ENCODE data around the gene CLDN1.

Gene CLDN1

GRCh38 chr3:190321789-190322603, at the start of gene CLDN1:
Gene CLDN1, minus strand, starts transcription at chr3:190322446. Its CDS starts 240 bp downstream, at chr3:190322206.
- peak; percentile 94 for DNase-seq (ENCODE audit: low spot score)

- DNase-seq (ENCODE audit: low spot score), result no peak
Measured at GRCh38 chr3:190371152-190371551, 48.9 kb upstream of the CLDN1 start.

- DNase-seq (ENCODE audit: low spot score), result no peak
Measured at GRCh38 chr3:190370369-190370768, 48.1 kb upstream of the CLDN1 start.

GRCh38 chr3:190369668-190370295, 47.5 kb upstream of the CLDN1 start:
- DNase-seq (ENCODE audit: low spot score), result no peak

- DNase-seq (ENCODE audit: low spot score), result no peak
Measured at GRCh38 chr3:190368881-190369280, 46.6 kb upstream of the CLDN1 start.

- no peak for DNase-seq (ENCODE audit: low spot score)
Measured at GRCh38 chr3:190366133-190366532, 43.9 kb upstream of the CLDN1 start.

- DNase-seq (ENCODE audit: low spot score), result no peak
Measured at GRCh38 chr3:190362258-190362657, 40.0 kb upstream of the CLDN1 start.

GRCh38 chr3:190361791-190362190, 39.5 kb upstream of the CLDN1 start:
- no peak for DNase-seq (ENCODE audit: low spot score)

- DNase-seq (ENCODE audit: low spot score), result no peak
Measured at GRCh38 chr3:190360228-190360627, 38.0 kb upstream of the CLDN1 start.

- DNase-seq (ENCODE audit: low spot score), result peak; percentile 24
Measured at GRCh38 chr3:190359813-190360212, 37.6 kb upstream of the CLDN1 start.

- DNase-seq (ENCODE audit: low spot score), result no peak
Measured at GRCh38 chr3:190357468-190357867, 35.2 kb upstream of the CLDN1 start.

- no peak for DNase-seq (ENCODE audit: low spot score)
Measured at GRCh38 chr3:190356246-190356645, 34.0 kb upstream of the CLDN1 start.

GRCh38 chr3:190352861-190353457, 30.7 kb upstream of the CLDN1 start:
- no peak for DNase-seq (ENCODE audit: low spot score)

- no peak for DNase-seq (ENCODE audit: low spot score)
Measured at GRCh38 chr3:190346541-190346940, 24.3 kb upstream of the CLDN1 start.

- no peak for DNase-seq (ENCODE audit: low spot score)
Measured at GRCh38 chr3:190345878-190346277, 23.6 kb upstream of the CLDN1 start.

- peak; percentile 65 for DNase-seq (ENCODE audit: low spot score)
Measured at GRCh38 chr3:190345027-190345821, 23.0 kb upstream of the CLDN1 start.

- DNase-seq (ENCODE audit: low spot score), result no peak
Measured at GRCh38 chr3:190340071-190340470, 17.8 kb upstream of the CLDN1 start.

- no peak for DNase-seq (ENCODE audit: low spot score)
Measured at GRCh38 chr3:190339130-190339529, 16.9 kb upstream of the CLDN1 start.

GRCh38 chr3:190338717-190339116, 16.5 kb upstream of the CLDN1 start:
- DNase-seq (ENCODE audit: low spot score), result no peak

- DNase-seq (ENCODE audit: low spot score), result no peak
Measured at GRCh38 chr3:190337301-190337700, 15.1 kb upstream of the CLDN1 start.

- no peak for DNase-seq (ENCODE audit: low spot score)
Measured at GRCh38 chr3:190336516-190337189, 14.4 kb upstream of the CLDN1 start.

GRCh38 chr3:190333961-190334360, 11.7 kb upstream of the CLDN1 start:
- DNase-seq (ENCODE audit: low spot score), result no peak

Data from AG20443 (cell line).